ENCODE measurements around the gene ATP9A.
"Not testable (repeated sequence)": the region's sequence is repeated elsewhere in the genome, so short reads cannot be mapped to it uniquely, and the experiment has no call there.

Gene ATP9A

GRCh38 chr20:51723026-51723425, 45.2 kb downstream of the ATP9A start:
- DNase-seq (ENCODE audit: low spot score): not testable (repeated sequence)

- DNase-seq (ENCODE audit: low spot score): not testable (repeated sequence)
These were observed 45.9 kb downstream of the ATP9A start for GRCh38 chr20:51722246-51722645.

- peak; percentile 44 for DNase-seq (ENCODE audit: low spot score)
These were observed 47.3 kb downstream of the ATP9A start for GRCh38 chr20:51720854-51721253.

- DNase-seq (ENCODE audit: low spot score): no peak
These were observed 47.8 kb downstream of the ATP9A start for GRCh38 chr20:51720384-51720783.

GRCh38 chr20:51715856-51716185, 52.4 kb downstream of the ATP9A start:
- no peak for DNase-seq (ENCODE audit: low spot score)

- DNase-seq (ENCODE audit: low spot score): no peak
These were observed 52.9 kb downstream of the ATP9A start for GRCh38 chr20:51715163-51715855.

GRCh38 chr20:51713213-51713598, 55.0 kb downstream of the ATP9A start:
- DNase-seq (ENCODE audit: low spot score): no peak

GRCh38 chr20:51712501-51713212, 55.5 kb downstream of the ATP9A start:
- no peak for DNase-seq (ENCODE audit: low spot score)

- DNase-seq (ENCODE audit: low spot score): no peak
These were observed 56.8 kb downstream of the ATP9A start for GRCh38 chr20:51711426-51711825.

- DNase-seq (ENCODE audit: low spot score): no peak
These were observed 57.8 kb downstream of the ATP9A start for GRCh38 chr20:51710361-51710894.

- DNase-seq (ENCODE audit: low spot score): no peak
These were observed 62.8 kb downstream of the ATP9A start for GRCh38 chr20:51705400-51705799.

- no peak for DNase-seq (ENCODE audit: low spot score)
These were observed 64.5 kb downstream of the ATP9A start for GRCh38 chr20:51703400-51704287.

GRCh38 chr20:51702556-51702955, 65.6 kb downstream of the ATP9A start:
- DNase-seq (ENCODE audit: low spot score): no peak

GRCh38 chr20:51700809-51701285, 67.3 kb downstream of the ATP9A start:
- DNase-seq (ENCODE audit: low spot score): no peak

GRCh38 chr20:51698252-51698651, 69.9 kb downstream of the ATP9A start:
- no peak for DNase-seq (ENCODE audit: low spot score)

GRCh38 chr20:51697096-51697826, 70.9 kb downstream of the ATP9A start:
- no peak for DNase-seq (ENCODE audit: low spot score)

GRCh38 chr20:51696304-51697071, 71.7 kb downstream of the ATP9A start:
- DNase-seq (ENCODE audit: low spot score): no peak

- DNase-seq (ENCODE audit: low spot score): no peak
These were observed 72.5 kb downstream of the ATP9A start for GRCh38 chr20:51695574-51696303.

- DNase-seq (ENCODE audit: low spot score): no peak
These were observed 75.3 kb downstream of the ATP9A start for GRCh38 chr20:51692806-51693400.

GRCh38 chr20:51691703-51692102, 76.5 kb downstream of the ATP9A start:
- no peak for DNase-seq (ENCODE audit: low spot score)
